NB4 (cell line): ENCODE results near the gene SH3PXD2A.

Source experiments
- DNase-seq: peaks from one replicate; pipeline ENCODE4 v3.0.0; 2010; ENCODE audit warnings: low read depth
- H3K4me3 ChIP-seq: one replicate; pipeline ENCODE4 v1.5.1; 2011; ENCODE audit warnings: mild to moderate bottlenecking, low read depth, low read length, moderate library complexity
- CTCF ChIP-seq: IDR thresholded peaks from one replicate; pipeline ENCODE4 v1.5.1; 2012; ENCODE audit warnings: low read depth, low read length
- MAX ChIP-seq: IDR thresholded peaks from 2 replicates; pipeline ENCODE4 v1.6.1; 2011; ENCODE audit warnings: low read depth, low read length
- MYC ChIP-seq: IDR thresholded peaks from 2 replicates; pipeline ENCODE4 v1.6.1; 2011; ENCODE audit warnings: low read depth, low read length
- POLR2A ChIP-seq: IDR thresholded peaks from 2 replicates; pipeline ENCODE4 v1.6.1; 2011; ENCODE audit warnings: mild to moderate bottlenecking; ENCODE audit not compliant: insufficient read length; ENCODE audit errors: extremely low read depth

Gene SH3PXD2A

GRCh38 chr10:103574097-103575061 lies 281.0 kb downstream of the SH3PXD2A start:
- no peak for DNase-seq
- no peak overlapping the region for H3K4me3 ChIP-seq
- no peak for TF ChIP-seq POLR2A
- no peak for TF ChIP-seq MAX
- TF ChIP-seq CTCF = no peak
- no peak for TF ChIP-seq MYC

GRCh38 chr10:103573205-103573487 lies 282.2 kb downstream of the SH3PXD2A start:
- H3K4me3 ChIP-seq = no peak overlapping the region
- DNase-seq = no peak
- TF ChIP-seq CTCF (no peak), MYC (no peak), MAX (no peak), POLR2A (no peak)

GRCh38 chr10:103572347-103573204 lies 282.8 kb downstream of the SH3PXD2A start:
- no peak for DNase-seq
- TF ChIP-seq CTCF (no peak), POLR2A (no peak), MYC (no peak), MAX (no peak)
- H3K4me3 ChIP-seq = no peak overlapping the region

GRCh38 chr10:103571656-103571975 lies 283.8 kb downstream of the SH3PXD2A start:
- no peak for DNase-seq
- TF ChIP-seq POLR2A = no peak
- TF ChIP-seq MYC = no peak
- TF ChIP-seq MAX = no peak
- TF ChIP-seq CTCF = no peak
- H3K4me3 ChIP-seq = no peak overlapping the region

GRCh38 chr10:103570844-103571655 lies 284.3 kb downstream of the SH3PXD2A start:
- no peak for TF ChIP-seq CTCF
- TF ChIP-seq POLR2A = no peak
- no peak for TF ChIP-seq MAX
- no peak for TF ChIP-seq MYC
- DNase-seq = no peak

More at GRCh38 chr10:103570844-103571655, 284.3 kb downstream of the SH3PXD2A start:
- no peak overlapping the region for H3K4me3 ChIP-seq
